GM23338 (cell line): Measurements from ENCODE around the gene SASH1. TPM values are rescaled to one million over a fixed set of nuclear protein-coding genes. Genes with fewer than 3 reads are reported as not detected.

Experiments used
- ATAC-seq: fragments of 200-7000 bp; cut with Tn5 transposase; 3 replicates; pipeline ENCODE4 v1.9.1; 2020
- DNase-seq: peaks from one replicate; pipeline ENCODE4 v3.0.0-alpha.2; 2015; ENCODE audit warnings: low spot score
- H2AFZ ChIP-seq: fragments of 200-600 bp; sonication (generic); 2 replicates; pipeline ENCODE4 v1.8.0; 2016; ENCODE audit warnings: antibody characterized with exemption, mild to moderate bottlenecking, moderate library complexity
- H3F3A ChIP-seq: fragments of 200-600 bp; sonication (generic); replicated peaks from 2 replicates; pipeline ENCODE4 v1.8.0; 2017; ENCODE audit warnings: antibody characterized with exemption, mixed run types, low read depth
- H3K27ac ChIP-seq: fragments of 200-600 bp; sonication (generic); 2 replicates; pipeline ENCODE4 v1.6.1; 2016; ENCODE audit warnings: low read depth
- H3K27me3 ChIP-seq: fragments of 200-600 bp; sonication (generic); 2 replicates; pipeline ENCODE4 v1.8.0; 2016; ENCODE audit warnings: mild to moderate bottlenecking, mixed run types, moderate library complexity; ENCODE audit not compliant: insufficient read depth
- H3K36me3 ChIP-seq: fragments of 200-600 bp; sonication (generic); 2 replicates; pipeline ENCODE4 v1.8.0; 2016; ENCODE audit warnings: mild to moderate bottlenecking; ENCODE audit not compliant: insufficient read depth
- H3K4me1 ChIP-seq: fragments of 200-600 bp; sonication (generic); 2 replicates; pipeline ENCODE4 v1.8.0; 2016; ENCODE audit warnings: mild to moderate bottlenecking, moderate library complexity; ENCODE audit not compliant: insufficient read depth
- H3K4me2 ChIP-seq: fragments of 200-600 bp; sonication (generic); 2 replicates; pipeline ENCODE4 v1.7.1; 2017; ENCODE audit warnings: mixed run types
- H3K4me3 ChIP-seq: fragments of 200-600 bp; sonication (generic); 2 replicates; pipeline ENCODE4 v1.6.1; 2016; ENCODE audit warnings: mixed run types
- H3K79me2 ChIP-seq: fragments of 200-600 bp; sonication (generic); replicated peaks from 2 replicates; pipeline ENCODE4 v1.8.0; 2017; ENCODE audit warnings: mild to moderate bottlenecking; ENCODE audit not compliant: insufficient read depth
- H3K9me2 ChIP-seq: fragments of 200-600 bp; sonication (generic); 2 replicates; pipeline ENCODE4 v1.8.0; 2017; ENCODE audit not compliant: insufficient read depth
- H4K20me1 ChIP-seq: fragments of 200-600 bp; sonication (generic); replicated peaks from 2 replicates; pipeline ENCODE4 v1.8.0; 2017; ENCODE audit warnings: mild to moderate bottlenecking; ENCODE audit not compliant: insufficient read depth
- H3K27ac Mint-ChIP-seq: 2 replicates; pipeline ENCODE4 v1.8.0; 2020; ENCODE audit warnings: inconsistent platforms, mild to moderate bottlenecking, moderate library complexity, mixed read lengths
- H3K27me3 Mint-ChIP-seq: 3 replicates; pipeline ENCODE4 v1.8.0; 2022; ENCODE audit warnings: low read depth, mild to moderate bottlenecking, moderate library complexity, mixed read lengths, inconsistent platforms; ENCODE audit not compliant: insufficient read depth, poor library complexity
- H3K36me3 Mint-ChIP-seq: 3 replicates; pipeline ENCODE4 v1.8.0; 2021; ENCODE audit warnings: low read depth, mild to moderate bottlenecking, inconsistent platforms, moderate library complexity, mixed read lengths
- H3K4me1 Mint-ChIP-seq: 3 replicates; pipeline ENCODE4 v1.8.0; 2020; ENCODE audit warnings: mild to moderate bottlenecking, inconsistent platforms, mixed read lengths
- H3K4me3 Mint-ChIP-seq: 3 replicates; pipeline ENCODE4 v1.8.0; 2021; ENCODE audit warnings: moderate library complexity, mild to moderate bottlenecking, inconsistent platforms, mixed read lengths
- H3K9me3 Mint-ChIP-seq: 3 replicates; pipeline ENCODE4 v1.8.0; 2020; ENCODE audit warnings: moderate library complexity, mild to moderate bottlenecking, inconsistent platforms, mixed read lengths
- EZH2phosphoT487 ChIP-seq: fragments of 200-600 bp; sonication (generic); IDR thresholded peaks from one replicate; pipeline ENCODE4 v1.8.1; 2018; ENCODE audit warnings: antibody characterized with exemption; ENCODE audit not compliant: unreplicated experiment
- JUNB ChIP-seq: IDR thresholded peaks from one replicate; pipeline ENCODE4 v1.6.1; 2016; ENCODE audit warnings: antibody characterized with exemption; ENCODE audit not compliant: unreplicated experiment
- NANOG ChIP-seq: IDR thresholded peaks from 2 replicates; pipeline ENCODE4 v1.6.1; 2016; ENCODE audit warnings: antibody characterized with exemption, borderline replicate concordance
- ZNF114 ChIP-seq: fragments of 250-450 bp; sonication (Bioruptor Pico); IDR thresholded peaks from 2 replicates; pipeline ENCODE4 v1.5.0; 2020; ENCODE audit warnings: mild to moderate bottlenecking, moderate library complexity
- ZNF331 ChIP-seq: fragments of 250-450 bp; sonication (Bioruptor Pico); IDR thresholded peaks from 2 replicates; pipeline ENCODE4 v1.5.0; 2020; ENCODE audit warnings: low read depth, mild to moderate bottlenecking, moderate library complexity
- polyA plus RNA-seq: library from polyadenylated mRNA; unstranded; fragments of >200 nt; fragmentation: Nextera tagmentation; extraction: Ambion mirVana; gene quantifications from 2 replicates; pipeline ENCODE4 v1.2.1, GENCODE V29; 2016
- total RNA-seq: library from RNA; depleted of rRNA; stranded (reverse); fragments of >200 nt; shearing (Covaris generic); gene quantifications from 2 replicates; pipeline ENCODE4 v1.2.3, GENCODE V29; 2014
- TF ChIP-seq, protein P1 (sequence below), 2 experiments: fragments of 200-600 bp in 1 of 2; sonication (generic) in 1 of 2; conservative IDR thresholded peaks; 2 replicates each; pipeline versions ENCODE4 v1.5.1 to v1.6.1; 2016 to 2017; ENCODE audit warnings: antibody characterized with exemption in 2 of 2, low read depth in 2 of 2, mild to moderate bottlenecking in 2 of 2, moderate library complexity in 1 of 2
- TF ChIP-seq, protein P2 (sequence below): fragments of 250-450 bp; sonication (Bioruptor Pico); IDR thresholded peaks from 2 replicates; pipeline ENCODE4 v1.5.0; 2020; ENCODE audit warnings: mild to moderate bottlenecking, moderate library complexity
- TF ChIP-seq, protein P3 (sequence below): IDR thresholded peaks from 2 replicates; pipeline ENCODE4 v1.6.1; 2016; ENCODE audit warnings: antibody characterized with exemption

Gene SASH1
- total and polyA plus RNA-seq, 2 experiments from 2014 or later = 8.2 to 30.2 TPM

DNA sequence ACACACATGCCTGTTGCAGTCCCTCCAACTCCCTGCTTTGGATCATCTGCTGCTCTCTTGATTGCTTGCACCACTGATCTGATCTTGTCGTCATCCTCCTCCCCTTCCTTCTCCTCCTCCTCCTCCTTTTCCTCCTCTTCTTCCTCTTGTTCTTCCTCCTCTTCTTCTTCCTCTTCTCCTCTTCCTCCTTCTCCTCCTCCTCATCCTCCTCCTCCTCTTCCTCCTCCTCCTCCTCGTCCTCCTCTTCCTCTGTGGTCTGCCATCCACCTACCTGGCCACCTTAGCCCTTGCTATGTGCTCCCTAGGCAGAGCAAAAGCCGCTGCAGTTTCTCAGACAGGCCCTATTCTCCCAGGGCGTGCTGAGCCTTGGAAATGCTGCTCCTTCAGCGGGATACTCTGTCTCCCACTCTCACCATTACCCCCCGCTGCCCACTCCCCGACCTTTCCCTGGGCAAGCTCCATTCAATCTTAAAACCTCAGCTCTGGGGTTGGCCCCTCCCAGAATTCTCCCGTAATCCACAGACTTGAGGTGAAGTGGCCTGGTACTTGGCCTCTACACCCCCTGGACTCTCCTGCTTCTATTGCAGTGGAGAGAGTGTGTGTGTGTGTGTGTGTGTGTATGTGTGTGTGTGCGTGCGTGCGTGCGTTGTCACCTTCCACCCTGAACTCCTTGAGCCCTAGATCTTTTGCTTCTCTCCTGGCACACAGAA, 105.0 kb downstream of the SASH1 start:
- Mint-ChIP-seq H3K4me1 (peaks cover 52% of the 10 kb centered on the region), H3K27me3 (peaks cover 7% of the 10 kb centered on the region), H3K27ac (peak overlapping the region; percentile 23), H3K4me3 (no peak overlapping the region), H3K9me3 (no peaks in the 10 kb centered on the region), H3K36me3 (peaks cover 3% of the 10 kb centered on the region)
- H3K4me1 ChIP-seq = peaks cover 38% of the 10 kb centered on the region
- no peak overlapping the region for H3K4me3 ChIP-seq
- no peaks in the 10 kb centered on the region for H3K9me2 ChIP-seq
- H3K4me2 ChIP-seq = no peak overlapping the region
- H3K27me3 ChIP-seq = no peaks in the 10 kb centered on the region
- no peaks in the 10 kb centered on the region for H3F3A ChIP-seq
- DNase-seq = no peak
- peak; percentile 54 for ATAC-seq
- H4K20me1 ChIP-seq = no peaks in the 10 kb centered on the region
- H3K79me2 ChIP-seq = no peaks in the 10 kb centered on the region
- H2AFZ ChIP-seq = no peak overlapping the region
- no peak overlapping the region for H3K27ac ChIP-seq
- no peak for TF ChIP-seq EZH2phosphoT487
- TF ChIP-seq, protein P1, sequence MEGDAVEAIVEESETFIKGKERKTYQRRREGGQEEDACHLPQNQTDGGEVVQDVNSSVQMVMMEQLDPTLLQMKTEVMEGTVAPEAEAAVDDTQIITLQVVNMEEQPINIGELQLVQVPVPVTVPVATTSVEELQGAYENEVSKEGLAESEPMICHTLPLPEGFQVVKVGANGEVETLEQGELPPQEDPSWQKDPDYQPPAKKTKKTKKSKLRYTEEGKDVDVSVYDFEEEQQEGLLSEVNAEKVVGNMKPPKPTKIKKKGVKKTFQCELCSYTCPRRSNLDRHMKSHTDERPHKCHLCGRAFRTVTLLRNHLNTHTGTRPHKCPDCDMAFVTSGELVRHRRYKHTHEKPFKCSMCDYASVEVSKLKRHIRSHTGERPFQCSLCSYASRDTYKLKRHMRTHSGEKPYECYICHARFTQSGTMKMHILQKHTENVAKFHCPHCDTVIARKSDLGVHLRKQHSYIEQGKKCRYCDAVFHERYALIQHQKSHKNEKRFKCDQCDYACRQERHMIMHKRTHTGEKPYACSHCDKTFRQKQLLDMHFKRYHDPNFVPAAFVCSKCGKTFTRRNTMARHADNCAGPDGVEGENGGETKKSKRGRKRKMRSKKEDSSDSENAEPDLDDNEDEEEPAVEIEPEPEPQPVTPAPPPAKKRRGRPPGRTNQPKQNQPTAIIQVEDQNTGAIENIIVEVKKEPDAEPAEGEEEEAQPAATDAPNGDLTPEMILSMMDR (conservative IDR thresholded peaks at IDR 0.05; ENCODE audit: low read depth in 2 of 2) = no peak
- no peaks in the 10 kb centered on the region for H3K36me3 ChIP-seq

DNA sequence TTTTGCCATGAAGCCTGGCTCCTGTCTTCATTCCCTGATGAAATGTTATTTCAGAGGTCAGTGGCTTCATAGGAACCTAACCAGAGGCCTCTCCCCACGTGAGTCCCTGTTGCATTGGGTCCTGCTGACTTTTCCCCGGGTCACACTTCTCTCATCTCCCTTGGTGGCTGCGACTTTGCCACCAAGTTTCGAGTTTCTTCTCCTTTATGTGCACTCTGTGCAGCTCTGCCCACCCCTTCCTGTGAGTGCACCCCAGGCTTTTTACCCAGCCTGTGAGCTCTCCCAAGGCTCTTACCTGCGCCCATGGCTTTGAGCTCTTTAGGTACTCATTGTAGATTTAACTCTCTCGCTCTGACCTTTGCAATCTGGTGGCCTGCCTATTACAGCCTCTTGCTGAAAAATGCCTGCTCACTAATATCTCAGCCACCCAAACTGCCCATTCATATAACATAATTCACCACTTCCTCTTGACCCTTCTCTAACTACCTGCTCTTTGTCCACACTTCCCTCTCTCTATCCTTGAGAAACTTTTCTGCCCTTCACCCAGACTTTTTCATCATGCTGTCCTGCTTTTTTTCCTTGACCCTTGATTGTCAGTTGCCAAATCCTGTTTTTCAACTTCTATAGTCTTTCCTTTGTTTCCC, 105.9 kb downstream of the SASH1 start:
- Histone ChIP-seq H4K20me1 (no peaks in the 10 kb centered on the region), H3K27me3 (no peaks in the 10 kb centered on the region), H2AFZ (no peak overlapping the region), H3K36me3 (no peaks in the 10 kb centered on the region), H3K4me2 (no peak overlapping the region), H3K9me2 (no peaks in the 10 kb centered on the region), H3K79me2 (no peaks in the 10 kb centered on the region), H3K27ac (no peak overlapping the region), H3F3A (no peaks in the 10 kb centered on the region), H3K4me1 (peaks cover 37% of the 10 kb centered on the region), H3K4me3 (no peak overlapping the region)
- peaks cover 7% of the 10 kb centered on the region for H3K27me3 Mint-ChIP-seq
- peak overlapping the region; percentile 23 for H3K27ac Mint-ChIP-seq
- ATAC-seq (no peak), DNase-seq (no peak)
- peaks cover 48% of the 10 kb centered on the region for H3K4me1 Mint-ChIP-seq
- H3K4me3 Mint-ChIP-seq = no peak overlapping the region
- TF ChIP-seq ZNF331 (CRISPR knock-in tag) (no peak), JUNB (no peak), ZNF114 (CRISPR knock-in tag) (no peak), NANOG (no peak)
- TF ChIP-seq, protein P2, sequence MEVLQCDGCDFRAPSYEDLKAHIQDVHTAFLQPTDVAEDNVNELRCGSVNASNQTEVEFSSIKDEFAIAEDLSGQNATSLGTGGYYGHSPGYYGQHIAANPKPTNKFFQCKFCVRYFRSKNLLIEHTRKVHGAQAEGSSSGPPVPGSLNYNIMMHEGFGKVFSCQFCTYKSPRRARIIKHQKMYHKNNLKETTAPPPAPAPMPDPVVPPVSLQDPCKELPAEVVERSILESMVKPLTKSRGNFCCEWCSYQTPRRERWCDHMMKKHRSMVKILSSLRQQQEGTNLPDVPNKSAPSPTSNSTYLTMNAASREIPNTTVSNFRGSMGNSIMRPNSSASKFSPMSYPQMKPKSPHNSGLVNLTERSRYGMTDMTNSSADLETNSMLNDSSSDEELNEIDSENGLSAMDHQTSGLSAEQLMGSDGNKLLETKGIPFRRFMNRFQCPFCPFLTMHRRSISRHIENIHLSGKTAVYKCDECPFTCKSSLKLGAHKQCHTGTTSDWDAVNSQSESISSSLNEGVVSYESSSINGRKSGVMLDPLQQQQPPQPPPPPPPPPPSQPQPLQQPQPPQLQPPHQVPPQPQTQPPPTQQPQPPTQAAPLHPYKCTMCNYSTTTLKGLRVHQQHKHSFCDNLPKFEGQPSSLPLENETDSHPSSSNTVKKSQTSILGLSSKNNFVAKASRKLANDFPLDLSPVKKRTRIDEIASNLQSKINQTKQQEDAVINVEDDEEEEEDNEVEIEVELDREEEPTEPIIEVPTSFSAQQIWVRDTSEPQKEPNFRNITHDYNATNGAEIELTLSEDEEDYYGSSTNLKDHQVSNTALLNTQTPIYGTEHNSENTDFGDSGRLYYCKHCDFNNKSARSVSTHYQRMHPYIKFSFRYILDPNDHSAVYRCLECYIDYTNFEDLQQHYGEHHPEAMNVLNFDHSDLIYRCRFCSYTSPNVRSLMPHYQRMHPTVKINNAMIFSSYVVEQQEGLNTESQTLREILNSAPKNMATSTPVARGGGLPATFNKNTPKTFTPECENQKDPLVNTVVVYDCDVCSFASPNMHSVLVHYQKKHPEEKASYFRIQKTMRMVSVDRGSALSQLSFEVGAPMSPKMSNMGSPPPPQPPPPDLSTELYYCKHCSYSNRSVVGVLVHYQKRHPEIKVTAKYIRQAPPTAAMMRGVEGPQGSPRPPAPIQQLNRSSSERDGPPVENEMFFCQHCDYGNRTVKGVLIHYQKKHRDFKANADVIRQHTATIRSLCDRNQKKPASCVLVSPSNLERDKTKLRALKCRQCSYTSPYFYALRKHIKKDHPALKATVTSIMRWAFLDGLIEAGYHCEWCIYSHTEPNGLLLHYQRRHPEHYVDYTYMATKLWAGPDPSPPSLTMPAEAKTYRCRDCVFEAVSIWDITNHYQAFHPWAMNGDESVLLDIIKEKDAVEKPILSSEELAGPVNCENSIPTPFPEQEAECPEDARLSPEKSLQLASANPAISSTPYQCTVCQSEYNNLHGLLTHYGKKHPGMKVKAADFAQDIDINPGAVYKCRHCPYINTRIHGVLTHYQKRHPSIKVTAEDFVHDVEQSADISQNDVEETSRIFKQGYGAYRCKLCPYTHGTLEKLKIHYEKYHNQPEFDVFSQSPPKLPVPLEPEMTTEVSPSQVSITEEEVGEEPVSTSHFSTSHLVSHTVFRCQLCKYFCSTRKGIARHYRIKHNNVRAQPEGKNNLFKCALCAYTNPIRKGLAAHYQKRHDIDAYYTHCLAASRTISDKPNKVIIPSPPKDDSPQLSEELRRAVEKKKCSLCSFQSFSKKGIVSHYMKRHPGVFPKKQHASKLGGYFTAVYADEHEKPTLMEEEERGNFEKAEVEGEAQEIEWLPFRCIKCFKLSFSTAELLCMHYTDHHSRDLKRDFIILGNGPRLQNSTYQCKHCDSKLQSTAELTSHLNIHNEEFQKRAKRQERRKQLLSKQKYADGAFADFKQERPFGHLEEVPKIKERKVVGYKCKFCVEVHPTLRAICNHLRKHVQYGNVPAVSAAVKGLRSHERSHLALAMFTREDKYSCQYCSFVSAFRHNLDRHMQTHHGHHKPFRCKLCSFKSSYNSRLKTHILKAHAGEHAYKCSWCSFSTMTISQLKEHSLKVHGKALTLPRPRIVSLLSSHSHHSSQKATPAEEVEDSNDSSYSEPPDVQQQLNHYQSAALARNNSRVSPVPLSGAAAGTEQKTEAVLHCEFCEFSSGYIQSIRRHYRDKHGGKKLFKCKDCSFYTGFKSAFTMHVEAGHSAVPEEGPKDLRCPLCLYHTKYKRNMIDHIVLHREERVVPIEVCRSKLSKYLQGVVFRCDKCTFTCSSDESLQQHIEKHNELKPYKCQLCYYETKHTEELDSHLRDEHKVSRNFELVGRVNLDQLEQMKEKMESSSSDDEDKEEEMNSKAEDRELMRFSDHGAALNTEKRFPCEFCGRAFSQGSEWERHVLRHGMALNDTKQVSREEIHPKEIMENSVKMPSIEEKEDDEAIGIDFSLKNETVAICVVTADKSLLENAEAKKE = no peak
- TF ChIP-seq, protein P1 (conservative IDR thresholded peaks at IDR 0.05; ENCODE audit: low read depth in 2 of 2) = no peak
- TF ChIP-seq, protein P3, sequence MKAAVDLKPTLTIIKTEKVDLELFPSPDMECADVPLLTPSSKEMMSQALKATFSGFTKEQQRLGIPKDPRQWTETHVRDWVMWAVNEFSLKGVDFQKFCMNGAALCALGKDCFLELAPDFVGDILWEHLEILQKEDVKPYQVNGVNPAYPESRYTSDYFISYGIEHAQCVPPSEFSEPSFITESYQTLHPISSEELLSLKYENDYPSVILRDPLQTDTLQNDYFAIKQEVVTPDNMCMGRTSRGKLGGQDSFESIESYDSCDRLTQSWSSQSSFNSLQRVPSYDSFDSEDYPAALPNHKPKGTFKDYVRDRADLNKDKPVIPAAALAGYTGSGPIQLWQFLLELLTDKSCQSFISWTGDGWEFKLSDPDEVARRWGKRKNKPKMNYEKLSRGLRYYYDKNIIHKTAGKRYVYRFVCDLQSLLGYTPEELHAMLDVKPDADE = no peak
- H3K9me3 Mint-ChIP-seq = no peaks in the 10 kb centered on the region
- peaks cover 3% of the 10 kb centered on the region for H3K36me3 Mint-ChIP-seq
